Neural cell (in vitro differentiated cells): ENCODE measurements around the gene NDNF. TPM values are rescaled to one million over a fixed set of nuclear protein-coding genes. Genes with fewer than 3 reads are reported as not detected.

Experiments used
- H2AFZ ChIP-seq: fragments of 200-600, 300-800 bp; sonication (generic), shearing (Covaris generic); 2 replicates; pipeline ENCODE4 v1.6.0; 2014; ENCODE audit warnings: low read depth, mild to moderate bottlenecking, antibody characterized with exemption, low read length, moderate library complexity
- H3F3A ChIP-seq: fragments of 200-600 bp; shearing (Covaris generic); 2 replicates; pipeline ENCODE4 v1.6.1; 2016; ENCODE audit warnings: mild to moderate bottlenecking, moderate library complexity, mixed read lengths, antibody characterized with exemption, low read length; ENCODE audit not compliant: insufficient read depth, poor library complexity, severe bottlenecking
- H3K27ac ChIP-seq: fragments of 200-600, 300-800 bp; sonication (generic), shearing (Covaris generic); 2 replicates; pipeline ENCODE4 v1.5.1; 2014; ENCODE audit warnings: mild to moderate bottlenecking, low read length, moderate library complexity
- H3K27me3 ChIP-seq: fragments of 300-800, 200-600 bp; sonication (generic), shearing (Covaris generic); 2 replicates; pipeline ENCODE4 v1.6.0; 2014; ENCODE audit warnings: mild to moderate bottlenecking, low read depth, low read length, moderate library complexity; ENCODE audit not compliant: insufficient read depth
- H3K36me3 ChIP-seq: fragments of 300-800, 200-600 bp; sonication (generic), shearing (Covaris generic); 2 replicates; pipeline ENCODE4 v1.5.1; 2014; ENCODE audit warnings: mild to moderate bottlenecking, antibody characterized with exemption, low read length, moderate library complexity; ENCODE audit not compliant: insufficient read depth
- H3K4me2 ChIP-seq: fragments of 300-800, 200-600 bp; sonication (generic), shearing (Covaris generic); 2 replicates; pipeline ENCODE4 v1.6.0; 2014; ENCODE audit warnings: mild to moderate bottlenecking, low read length
- H3K4me3 ChIP-seq: fragments of 300-800, 200-600 bp; sonication (generic), shearing (Covaris generic); 2 replicates; pipeline ENCODE4 v1.5.1; 2014; ENCODE audit warnings: mild to moderate bottlenecking, low read length, moderate library complexity
- H3K79me2 ChIP-seq: fragments of 200-600 bp; shearing (Covaris generic); replicated peaks from 2 replicates; pipeline ENCODE4 v1.6.0; 2014; ENCODE audit warnings: mild to moderate bottlenecking, low read length, moderate library complexity; ENCODE audit not compliant: insufficient read depth
- H3K9ac ChIP-seq: fragments of 300-800, 200-600 bp; sonication (generic), shearing (Covaris generic); 2 replicates; pipeline ENCODE4 v1.6.1; 2016; ENCODE audit warnings: mild to moderate bottlenecking, low read length, mixed read lengths
- H3K9me2 ChIP-seq: fragments of 200-600 bp; shearing (Covaris generic); 2 replicates; pipeline ENCODE4 v1.6.1; 2016; ENCODE audit warnings: mild to moderate bottlenecking, low read length, mixed read lengths; ENCODE audit not compliant: insufficient read depth
- H3K9me3 ChIP-seq: fragments of 200-600, 300-800 bp; sonication (generic), shearing (Covaris generic); 2 replicates; pipeline ENCODE4 v1.6.1; 2016; ENCODE audit warnings: mild to moderate bottlenecking, mixed run types, low read length, moderate library complexity, mixed read lengths
- H4K20me1 ChIP-seq: fragments of 200-600 bp; shearing (Covaris generic); 2 replicates; pipeline ENCODE4 v1.6.1; 2016; ENCODE audit warnings: mild to moderate bottlenecking, mixed run types; ENCODE audit not compliant: insufficient read depth
- EP300 ChIP-seq: fragments of 450-650 bp; conservative IDR thresholded peaks from 2 replicates; pipeline ENCODE4 v1.6.1; 2014; ENCODE audit warnings: antibody characterized with exemption, mild to moderate bottlenecking, moderate library complexity; ENCODE audit not compliant: poor library complexity, severe bottlenecking
- EZH2 ChIP-seq: fragments of 200-600, 300-800 bp; shearing (Covaris generic), sonication (generic); IDR thresholded peaks from 2 replicates; pipeline ENCODE4 v1.6.1; 2014; ENCODE audit warnings: antibody characterized with exemption, low read length, borderline replicate concordance, mild to moderate bottlenecking; ENCODE audit not compliant: insufficient read depth, poor library complexity, severe bottlenecking
- MXI1 ChIP-seq: fragments of 450-650 bp; conservative IDR thresholded peaks from 2 replicates; pipeline ENCODE4 v1.6.1; 2014; ENCODE audit warnings: antibody characterized with exemption, mild to moderate bottlenecking; ENCODE audit not compliant: poor library complexity, severe bottlenecking
- POLR2AphosphoS5 ChIP-seq: IDR thresholded peaks from 2 replicates; pipeline ENCODE4 v1.6.1; 2012
- RAD21 ChIP-seq: fragments of 450-650 bp; conservative IDR thresholded peaks from 2 replicates; pipeline ENCODE4 v1.6.1; 2014; ENCODE audit warnings: antibody characterized with exemption, mild to moderate bottlenecking, moderate library complexity
- SMC3 ChIP-seq: fragments of 450-650 bp; conservative IDR thresholded peaks from 2 replicates; pipeline ENCODE4 v1.6.1; 2014; ENCODE audit warnings: antibody characterized with exemption, mild to moderate bottlenecking, moderate library complexity; ENCODE audit not compliant: poor library complexity
- TAF1 ChIP-seq: IDR thresholded peaks from 2 replicates; pipeline ENCODE4 v1.6.1; 2012; ENCODE audit warnings: low read depth
- polyA plus RNA-seq: library from polyadenylated mRNA; depleted of rRNA; stranded (reverse); fragments of >200 nt; gene quantifications from 2 replicates; pipeline ENCODE4 v1.2.3, GENCODE V29; 2014
- TF ChIP-seq, protein P1 (sequence below): fragments of 450-650 bp; IDR thresholded peaks from 2 replicates; pipeline ENCODE4 v1.5.1; 2014; ENCODE audit warnings: antibody characterized with exemption, mild to moderate bottlenecking, moderate library complexity; ENCODE audit not compliant: poor library complexity, severe bottlenecking
- TF ChIP-seq, protein P2 (sequence below): IDR thresholded peaks from 2 replicates; pipeline ENCODE4 v1.6.1; 2012; ENCODE audit warnings: borderline replicate concordance

NDNF gene
- polyA plus RNA-seq, 1 donor from 2014 or later = 4.3 TPM

DNA sequence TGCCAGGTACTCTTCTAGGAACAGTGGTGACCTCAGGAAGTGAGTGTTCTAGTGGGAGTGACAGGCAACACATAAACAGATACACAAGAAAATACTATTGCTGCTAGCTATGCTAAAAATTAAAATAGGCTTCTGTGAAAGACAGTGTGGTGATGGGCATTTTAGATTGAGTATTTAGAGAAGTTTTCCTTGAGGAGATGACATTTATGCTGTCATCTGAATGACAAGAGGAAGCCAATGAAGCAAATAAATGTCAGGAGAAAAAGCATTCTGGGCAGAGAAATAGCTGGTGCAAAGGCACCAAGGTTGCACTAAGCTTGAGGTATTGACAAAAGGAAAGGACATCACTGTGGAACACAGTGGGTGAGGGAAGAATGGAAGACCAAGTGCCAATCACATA, 18.0 kb downstream of the NDNF start:
- Histone ChIP-seq H3K79me2 (no peaks in the 10 kb centered on the region), H4K20me1 (no peaks in the 10 kb centered on the region), H3K36me3 (no peaks in the 10 kb centered on the region), H3F3A (no peaks in the 10 kb centered on the region), H3K9me3 (no peaks in the 10 kb centered on the region), H2AFZ (no peak overlapping the region), H3K27me3 (no peaks in the 10 kb centered on the region), H3K4me2 (no peak overlapping the region), H3K9ac (no peak overlapping the region), H3K27ac (no peak overlapping the region), H3K9me2 (no peaks in the 10 kb centered on the region), H3K4me3 (no peak overlapping the region)
- TF ChIP-seq, protein P1, sequence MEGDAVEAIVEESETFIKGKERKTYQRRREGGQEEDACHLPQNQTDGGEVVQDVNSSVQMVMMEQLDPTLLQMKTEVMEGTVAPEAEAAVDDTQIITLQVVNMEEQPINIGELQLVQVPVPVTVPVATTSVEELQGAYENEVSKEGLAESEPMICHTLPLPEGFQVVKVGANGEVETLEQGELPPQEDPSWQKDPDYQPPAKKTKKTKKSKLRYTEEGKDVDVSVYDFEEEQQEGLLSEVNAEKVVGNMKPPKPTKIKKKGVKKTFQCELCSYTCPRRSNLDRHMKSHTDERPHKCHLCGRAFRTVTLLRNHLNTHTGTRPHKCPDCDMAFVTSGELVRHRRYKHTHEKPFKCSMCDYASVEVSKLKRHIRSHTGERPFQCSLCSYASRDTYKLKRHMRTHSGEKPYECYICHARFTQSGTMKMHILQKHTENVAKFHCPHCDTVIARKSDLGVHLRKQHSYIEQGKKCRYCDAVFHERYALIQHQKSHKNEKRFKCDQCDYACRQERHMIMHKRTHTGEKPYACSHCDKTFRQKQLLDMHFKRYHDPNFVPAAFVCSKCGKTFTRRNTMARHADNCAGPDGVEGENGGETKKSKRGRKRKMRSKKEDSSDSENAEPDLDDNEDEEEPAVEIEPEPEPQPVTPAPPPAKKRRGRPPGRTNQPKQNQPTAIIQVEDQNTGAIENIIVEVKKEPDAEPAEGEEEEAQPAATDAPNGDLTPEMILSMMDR = no peak
- no peak for TF ChIP-seq MXI1
- TF ChIP-seq POLR2AphosphoS5 = peak; percentile 63
- no peak for TF ChIP-seq EZH2
- TF ChIP-seq TAF1 = no peak
- no peak for TF ChIP-seq RAD21
- TF ChIP-seq, protein P2, sequence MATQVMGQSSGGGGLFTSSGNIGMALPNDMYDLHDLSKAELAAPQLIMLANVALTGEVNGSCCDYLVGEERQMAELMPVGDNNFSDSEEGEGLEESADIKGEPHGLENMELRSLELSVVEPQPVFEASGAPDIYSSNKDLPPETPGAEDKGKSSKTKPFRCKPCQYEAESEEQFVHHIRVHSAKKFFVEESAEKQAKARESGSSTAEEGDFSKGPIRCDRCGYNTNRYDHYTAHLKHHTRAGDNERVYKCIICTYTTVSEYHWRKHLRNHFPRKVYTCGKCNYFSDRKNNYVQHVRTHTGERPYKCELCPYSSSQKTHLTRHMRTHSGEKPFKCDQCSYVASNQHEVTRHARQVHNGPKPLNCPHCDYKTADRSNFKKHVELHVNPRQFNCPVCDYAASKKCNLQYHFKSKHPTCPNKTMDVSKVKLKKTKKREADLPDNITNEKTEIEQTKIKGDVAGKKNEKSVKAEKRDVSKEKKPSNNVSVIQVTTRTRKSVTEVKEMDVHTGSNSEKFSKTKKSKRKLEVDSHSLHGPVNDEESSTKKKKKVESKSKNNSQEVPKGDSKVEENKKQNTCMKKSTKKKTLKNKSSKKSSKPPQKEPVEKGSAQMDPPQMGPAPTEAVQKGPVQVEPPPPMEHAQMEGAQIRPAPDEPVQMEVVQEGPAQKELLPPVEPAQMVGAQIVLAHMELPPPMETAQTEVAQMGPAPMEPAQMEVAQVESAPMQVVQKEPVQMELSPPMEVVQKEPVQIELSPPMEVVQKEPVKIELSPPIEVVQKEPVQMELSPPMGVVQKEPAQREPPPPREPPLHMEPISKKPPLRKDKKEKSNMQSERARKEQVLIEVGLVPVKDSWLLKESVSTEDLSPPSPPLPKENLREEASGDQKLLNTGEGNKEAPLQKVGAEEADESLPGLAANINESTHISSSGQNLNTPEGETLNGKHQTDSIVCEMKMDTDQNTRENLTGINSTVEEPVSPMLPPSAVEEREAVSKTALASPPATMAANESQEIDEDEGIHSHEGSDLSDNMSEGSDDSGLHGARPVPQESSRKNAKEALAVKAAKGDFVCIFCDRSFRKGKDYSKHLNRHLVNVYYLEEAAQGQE = no peak
- TF ChIP-seq SMC3 = no peak
- TF ChIP-seq EP300 = peak; percentile 90

DNA sequence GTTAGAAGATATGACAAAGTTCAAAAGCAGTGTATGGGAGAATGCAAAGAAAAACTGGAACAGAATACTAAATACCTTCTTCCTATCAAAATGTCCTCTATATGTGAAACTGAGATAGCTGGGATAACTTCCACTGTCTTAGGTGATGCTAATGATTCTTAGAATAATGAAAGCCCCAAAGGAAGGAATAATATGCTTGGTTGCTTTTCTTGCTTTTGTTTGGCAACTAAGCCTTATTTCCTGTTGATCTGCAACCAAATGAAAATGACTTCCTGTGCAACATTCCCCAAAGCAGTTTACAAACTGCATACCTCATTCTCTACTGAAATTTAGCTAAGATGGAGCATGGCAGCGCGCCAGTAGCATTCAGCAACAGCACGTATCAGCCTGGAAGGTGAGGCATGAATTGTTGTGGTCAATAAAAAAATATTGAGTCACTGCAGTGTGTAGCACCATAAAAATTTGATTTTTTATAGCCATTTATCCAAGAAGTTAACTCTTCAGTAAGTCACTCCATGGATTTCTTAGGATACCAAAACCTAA, 18.7 kb downstream of the NDNF start:
- Histone ChIP-seq H3K79me2 (no peaks in the 10 kb centered on the region), H3K4me2 (no peak overlapping the region), H3K4me3 (no peak overlapping the region), H3K27me3 (no peaks in the 10 kb centered on the region), H3F3A (no peaks in the 10 kb centered on the region), H3K27ac (no peak overlapping the region), H3K36me3 (no peaks in the 10 kb centered on the region), H2AFZ (no peak overlapping the region), H3K9ac (no peak overlapping the region), H3K9me3 (no peaks in the 10 kb centered on the region), H3K9me2 (no peaks in the 10 kb centered on the region), H4K20me1 (no peaks in the 10 kb centered on the region)
- no peak for TF ChIP-seq EZH2

- Histone ChIP-seq H3F3A (no peaks in the 10 kb centered on the region), H3K27me3 (no peaks in the 10 kb centered on the region), H3K4me2 (no peak overlapping the region), H3K27ac (no peak overlapping the region), H2AFZ (no peak overlapping the region), H3K79me2 (no peaks in the 10 kb centered on the region), H3K36me3 (no peaks in the 10 kb centered on the region), H3K4me3 (no peak overlapping the region), H3K9me2 (no peaks in the 10 kb centered on the region), H3K9me3 (no peaks in the 10 kb centered on the region), H4K20me1 (no peaks in the 10 kb centered on the region), H3K9ac (no peak overlapping the region)
- no peak for TF ChIP-seq TAF1
- TF ChIP-seq SMC3 = peak; percentile 50
- TF ChIP-seq RAD21 = peak; percentile 20
- TF ChIP-seq POLR2AphosphoS5 = no peak
- TF ChIP-seq, protein P1 = peak; percentile 47
- TF ChIP-seq EP300 = no peak
- TF ChIP-seq EZH2 = no peak
- TF ChIP-seq, protein P2 = no peak
- no peak for TF ChIP-seq MXI1
Measured at GRCh38 chr4:121050300-121050699, 22.0 kb downstream of the NDNF start.
